ENCODE results near the gene ZNF521.

ZNF521 gene

DNA sequence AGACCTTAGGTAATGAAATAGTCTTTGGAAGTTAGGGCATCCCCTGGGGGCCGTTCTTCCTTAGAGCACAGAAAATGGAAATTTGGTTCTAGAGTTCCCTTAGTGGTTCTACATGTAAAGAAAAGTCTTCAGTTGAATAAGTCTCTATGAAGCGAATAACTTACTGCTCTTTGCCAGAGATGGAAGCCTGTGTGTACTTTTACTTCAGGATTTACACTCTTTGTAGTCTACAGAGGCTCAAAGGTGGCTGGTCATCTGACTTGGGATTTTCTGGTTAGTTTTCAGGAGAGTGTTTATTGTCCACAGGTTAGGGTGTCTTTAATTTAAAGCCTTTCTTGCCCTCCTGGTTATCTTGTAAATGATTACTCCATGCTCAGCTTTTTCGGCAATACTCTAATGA lies 210.6 kb downstream of the ZNF521 start:
- DNase-seq: no peak
- Histone ChIP-seq H3K27me3 (no peaks in the 10 kb centered on the region), H3K4me3 (ENCODE audit: low read depth, low read length) (no peak overlapping the region), H3K4me1 (no peaks in the 10 kb centered on the region), H3K36me3 (no peaks in the 10 kb centered on the region), H3K9me3 (no peaks in the 10 kb centered on the region)
- TF ChIP-seq, protein P1, sequence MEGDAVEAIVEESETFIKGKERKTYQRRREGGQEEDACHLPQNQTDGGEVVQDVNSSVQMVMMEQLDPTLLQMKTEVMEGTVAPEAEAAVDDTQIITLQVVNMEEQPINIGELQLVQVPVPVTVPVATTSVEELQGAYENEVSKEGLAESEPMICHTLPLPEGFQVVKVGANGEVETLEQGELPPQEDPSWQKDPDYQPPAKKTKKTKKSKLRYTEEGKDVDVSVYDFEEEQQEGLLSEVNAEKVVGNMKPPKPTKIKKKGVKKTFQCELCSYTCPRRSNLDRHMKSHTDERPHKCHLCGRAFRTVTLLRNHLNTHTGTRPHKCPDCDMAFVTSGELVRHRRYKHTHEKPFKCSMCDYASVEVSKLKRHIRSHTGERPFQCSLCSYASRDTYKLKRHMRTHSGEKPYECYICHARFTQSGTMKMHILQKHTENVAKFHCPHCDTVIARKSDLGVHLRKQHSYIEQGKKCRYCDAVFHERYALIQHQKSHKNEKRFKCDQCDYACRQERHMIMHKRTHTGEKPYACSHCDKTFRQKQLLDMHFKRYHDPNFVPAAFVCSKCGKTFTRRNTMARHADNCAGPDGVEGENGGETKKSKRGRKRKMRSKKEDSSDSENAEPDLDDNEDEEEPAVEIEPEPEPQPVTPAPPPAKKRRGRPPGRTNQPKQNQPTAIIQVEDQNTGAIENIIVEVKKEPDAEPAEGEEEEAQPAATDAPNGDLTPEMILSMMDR (IDR thresholded peaks at IDR 0.05; ENCODE audit: low read depth, low read length): no peak

GRCh38 chr18:25140962-25141308 lies 211.0 kb downstream of the ZNF521 start:
- DNase-seq: no peak
- Histone ChIP-seq H3K4me1 (no peaks in the 10 kb centered on the region), H3K9me3 (no peaks in the 10 kb centered on the region), H3K36me3 (no peaks in the 10 kb centered on the region), H3K27me3 (no peaks in the 10 kb centered on the region), H3K4me3 (ENCODE audit: low read depth, low read length) (no peak overlapping the region)
- TF ChIP-seq, protein P1 (IDR thresholded peaks at IDR 0.05; ENCODE audit: low read depth, low read length): no peak

- Histone ChIP-seq H3K9me3 (no peaks in the 10 kb centered on the region), H3K4me1 (no peaks in the 10 kb centered on the region), H3K36me3 (no peaks in the 10 kb centered on the region), H3K4me3 (ENCODE audit: low read depth, low read length) (no peak overlapping the region), H3K27me3 (no peaks in the 10 kb centered on the region)
- no peak for DNase-seq
- TF ChIP-seq, protein P1 (IDR thresholded peaks at IDR 0.05; ENCODE audit: low read depth, low read length): no peak
These were observed 211.6 kb downstream of the ZNF521 start for GRCh38 chr18:25140124-25140961.

DNA sequence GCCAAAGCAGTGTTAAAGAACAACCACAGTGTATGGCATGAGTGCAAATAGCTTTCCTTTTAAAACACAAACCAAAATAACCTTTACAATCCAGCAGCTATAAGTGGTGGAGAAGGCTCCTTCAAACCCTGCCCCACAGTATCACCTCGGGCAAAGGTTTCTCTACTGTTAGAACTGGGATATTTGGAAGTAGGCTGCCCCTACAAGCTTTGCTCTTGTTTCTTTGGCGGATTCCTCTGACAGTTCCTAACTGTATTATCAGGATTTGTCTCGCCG lies 214.8 kb downstream of the ZNF521 start:
- DNase-seq: no peak
- H3K27me3 ChIP-seq: no peaks in the 10 kb centered on the region
- TF ChIP-seq, protein P1 (IDR thresholded peaks at IDR 0.05; ENCODE audit: low read depth, low read length): no peak

DNA sequence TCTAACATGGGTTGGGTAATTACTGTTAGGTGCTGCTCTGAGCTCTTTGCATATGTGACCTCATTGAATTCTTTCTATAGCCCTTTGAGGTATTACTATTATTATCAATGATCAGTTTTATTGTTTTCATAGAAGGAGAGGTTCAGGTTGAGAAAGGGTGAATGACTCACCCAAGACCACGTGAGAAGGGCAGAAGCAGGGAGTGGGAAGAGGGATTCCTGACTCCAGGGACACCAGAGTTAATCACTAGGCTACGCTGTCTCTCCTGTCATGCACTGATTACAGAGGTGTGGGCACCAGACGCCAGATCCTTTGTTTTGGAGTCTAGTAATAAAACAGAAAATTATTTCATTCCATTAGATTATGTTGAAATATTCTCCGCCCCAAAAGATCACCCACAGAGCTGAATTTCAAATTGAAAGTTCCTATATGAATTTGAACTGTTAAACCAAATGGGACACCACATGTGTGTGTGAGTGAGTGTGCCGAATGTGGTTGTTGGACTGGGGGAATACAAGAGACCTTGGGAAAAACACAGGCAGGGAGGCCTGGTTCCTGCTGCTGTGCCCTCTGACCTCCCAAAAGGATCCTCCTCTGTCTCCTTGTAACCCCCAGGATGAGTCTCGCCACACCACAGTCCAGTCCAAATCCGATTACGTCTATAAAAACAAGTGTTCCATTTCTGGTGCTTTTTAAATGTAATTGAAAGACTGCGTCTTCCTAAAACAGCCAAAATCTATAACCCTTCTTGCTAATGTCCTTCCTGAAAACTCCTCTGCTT lies 215.4 kb downstream of the ZNF521 start:
- Histone ChIP-seq H3K4me3 (ENCODE audit: low read depth, low read length) (no peak overlapping the region), H3K36me3 (no peaks in the 10 kb centered on the region), H3K9me3 (no peaks in the 10 kb centered on the region), H3K4me1 (no peaks in the 10 kb centered on the region), H3K27me3 (no peaks in the 10 kb centered on the region)
- no peak for DNase-seq
- TF ChIP-seq, protein P1 (IDR thresholded peaks at IDR 0.05; ENCODE audit: low read depth, low read length): no peak

More for the DNA sequence above, 214.8 kb downstream of the ZNF521 start:
- H3K36me3 ChIP-seq: no peaks in the 10 kb centered on the region
- no peaks in the 10 kb centered on the region for H3K9me3 ChIP-seq
- no peaks in the 10 kb centered on the region for H3K4me1 ChIP-seq
- H3K4me3 ChIP-seq (ENCODE audit: low read depth, low read length): no peak overlapping the region

DNA sequence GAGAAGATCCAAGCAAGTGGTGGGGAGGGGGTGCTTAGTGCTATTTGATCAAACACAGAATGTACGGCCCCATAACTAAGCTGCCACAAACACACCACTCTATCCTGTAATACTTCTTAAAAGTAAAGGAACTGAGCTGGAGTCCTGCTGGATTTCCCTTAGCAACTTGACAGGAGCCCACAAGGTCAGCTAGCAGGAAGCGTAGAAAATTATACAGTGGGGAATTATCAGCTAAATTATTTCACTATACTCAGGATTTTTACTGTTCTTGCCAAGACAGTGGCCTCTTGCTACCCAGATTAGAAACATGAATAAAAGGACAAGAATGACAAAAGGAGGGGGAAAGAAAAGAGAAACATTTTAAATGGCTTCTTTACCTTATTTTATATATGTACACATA lies 217.1 kb downstream of the ZNF521 start:
- TF ChIP-seq, protein P1 (IDR thresholded peaks at IDR 0.05; ENCODE audit: low read depth, low read length): no peak
- Histone ChIP-seq H3K4me3 (ENCODE audit: low read depth, low read length) (no peak overlapping the region), H3K36me3 (no peaks in the 10 kb centered on the region), H3K27me3 (no peaks in the 10 kb centered on the region), H3K9me3 (no peaks in the 10 kb centered on the region), H3K4me1 (no peaks in the 10 kb centered on the region)
- DNase-seq: no peak

Measured in BE2C (cell line).